Neural crest cell (in vitro differentiated cells): ENCODE data around the gene EXOC4. TPM values are rescaled to one million over a fixed set of nuclear protein-coding genes. Genes with fewer than 3 reads are reported as not detected.
A peak's percentile ranks its signal among the peaks of the same experiment; 100 is the strongest.

Source experiments
- DNase-seq: peaks from one replicate; pipeline ENCODE4 v3.0.0; 2021; ENCODE audit warnings: low read depth, mixed read lengths, low spot score
- H3K27ac Mint-ChIP-seq: one replicate; pipeline ENCODE4 v1.8.0; 2021; ENCODE audit warnings: mild to moderate bottlenecking, mixed read lengths; ENCODE audit not compliant: unreplicated experiment
- H3K27me3 Mint-ChIP-seq: 2 replicates; pipeline ENCODE4 v1.8.0; 2021; ENCODE audit warnings: low read depth, mild to moderate bottlenecking, mixed read lengths
- H3K36me3 Mint-ChIP-seq: 2 replicates; pipeline ENCODE4 v1.8.0; 2021; ENCODE audit warnings: low read depth, mild to moderate bottlenecking, mixed read lengths
- H3K4me1 Mint-ChIP-seq: 2 replicates; pipeline ENCODE4 v1.8.0; 2021; ENCODE audit warnings: mixed read lengths
- H3K4me3 Mint-ChIP-seq: one replicate; pipeline ENCODE4 v1.8.0; 2021; ENCODE audit warnings: mild to moderate bottlenecking, mixed read lengths
- H3K9me3 Mint-ChIP-seq: 2 replicates; pipeline ENCODE4 v1.8.0; 2021; ENCODE audit warnings: mixed read lengths
- CTCF ChIP-seq: fragments of 200-600 bp; sonication (generic); conservative IDR thresholded peaks from 2 replicates; pipeline ENCODE4 v1.5.0; 2021; ENCODE audit warnings: antibody characterized with exemption, mild to moderate bottlenecking
- total RNA-seq: library from RNA; stranded (reverse); gene quantifications from 2 replicates; pipeline ENCODE4 v1.2.1, GENCODE V29; 2021

Gene EXOC4
- total RNA-seq, 1 donor from 2014 or later: 79.7 TPM

GRCh38 chr7:133330085-133330484, 77.2 kb downstream of the EXOC4 start:
- peak; percentile 10 for DNase-seq
- TF ChIP-seq CTCF: no peak
- peaks cover 45% of the 10 kb centered on the region for H3K36me3 Mint-ChIP-seq

GRCh38 chr7:133331861-133332260, 79.0 kb downstream of the EXOC4 start:
- H3K4me1 Mint-ChIP-seq: peaks cover 6% of the 10 kb centered on the region
- DNase-seq: no peak
- peaks cover 42% of the 10 kb centered on the region for H3K36me3 Mint-ChIP-seq
- no peak for TF ChIP-seq CTCF
- H3K27ac Mint-ChIP-seq: no peak overlapping the region
- H3K9me3 Mint-ChIP-seq: peaks cover 16% of the 10 kb centered on the region
- no peaks in the 10 kb centered on the region for H3K27me3 Mint-ChIP-seq
- no peak overlapping the region for H3K4me3 Mint-ChIP-seq

More at GRCh38 chr7:133330085-133330484, 77.2 kb downstream of the EXOC4 start:
- Mint-ChIP-seq H3K27ac (peak overlapping the region; percentile 75), H3K27me3 (no peaks in the 10 kb centered on the region), H3K9me3 (peaks cover 6% of the 10 kb centered on the region), H3K4me3 (no peak overlapping the region), H3K4me1 (peaks cover 6% of the 10 kb centered on the region)

GRCh38 chr7:133339772-133340171, 86.9 kb downstream of the EXOC4 start:
- no peak overlapping the region for H3K4me3 Mint-ChIP-seq
- H3K36me3 Mint-ChIP-seq: peaks cover 69% of the 10 kb centered on the region
- peaks cover 42% of the 10 kb centered on the region for H3K9me3 Mint-ChIP-seq
- no peak for TF ChIP-seq CTCF
- no peak overlapping the region for H3K27ac Mint-ChIP-seq
- DNase-seq: no peak
- no peaks in the 10 kb centered on the region for H3K4me1 Mint-ChIP-seq
- no peaks in the 10 kb centered on the region for H3K27me3 Mint-ChIP-seq

- TF ChIP-seq CTCF: peak; percentile 60
- no peak overlapping the region for H3K27ac Mint-ChIP-seq
- peaks cover 51% of the 10 kb centered on the region for H3K36me3 Mint-ChIP-seq
- H3K4me3 Mint-ChIP-seq: no peak overlapping the region
- H3K4me1 Mint-ChIP-seq: no peaks in the 10 kb centered on the region
- DNase-seq: no peak
- H3K27me3 Mint-ChIP-seq: no peaks in the 10 kb centered on the region
- peaks cover 27% of the 10 kb centered on the region for H3K9me3 Mint-ChIP-seq
Measured at GRCh38 chr7:133344275-133344674, 91.4 kb downstream of the EXOC4 start.

- DNase-seq: no peak
- Mint-ChIP-seq H3K4me1 (no peaks in the 10 kb centered on the region), H3K27ac (no peak overlapping the region), H3K27me3 (no peaks in the 10 kb centered on the region), H3K36me3 (peaks cover 43% of the 10 kb centered on the region), H3K4me3 (no peak overlapping the region), H3K9me3 (peaks cover 23% of the 10 kb centered on the region)
- no peak for TF ChIP-seq CTCF
Measured at GRCh38 chr7:133345690-133346421, 93.0 kb downstream of the EXOC4 start.
